ENCODE results near the gene ZNF462. TPM values are rescaled to one million over a fixed set of nuclear protein-coding genes. Genes with fewer than 3 reads are reported as not detected.

The ZNF462 gene
- total RNA-seq, 1 experiment from 2014 or later = 164 TPM

- H3K36me3 Mint-ChIP-seq (ENCODE audit: insufficient read depth in 1 of 3, low read depth in 3 of 3) = peaks cover 2 to 5% (median 4%) of the 10 kb centered on the region in 3 experiments; a peak in 5 of 7 replicates
- H3K27me3 ChIP-seq (ENCODE audit: insufficient read depth, low read length) = no peaks in the 10 kb centered on the region
- H2BK5ac ChIP-seq (ENCODE audit: insufficient read length, low read length) = no peak overlapping the region
- no peaks in the 10 kb centered on the region for H3K23me2 ChIP-seq (ENCODE audit: insufficient read length, low read depth, low read length, poor library complexity, severe bottlenecking)
- no peaks in the 10 kb centered on the region for H3K4me1 ChIP-seq (ENCODE audit: insufficient read depth, low read length)
- no CpG with 5 or more reads among the region's 5 CpGs for WGBS (ENCODE audit: extremely low coverage, insufficient read length, low lambda C conversion rate)
- no peak overlapping the region for H3K23ac ChIP-seq (ENCODE audit: insufficient read length, low read depth, low read length)
- H4K20me1 ChIP-seq (ENCODE audit: control insufficient read depth, insufficient read depth, insufficient read length) = no peaks in the 10 kb centered on the region
- no peak overlapping the region for H2AFZ ChIP-seq (ENCODE audit: low read length)
- H3K56ac ChIP-seq (ENCODE audit: insufficient read length, low read depth, low read length) = no peak overlapping the region
- TF ChIP-seq CTCF (conservative IDR thresholded peaks at IDR 0.05) = no peak
- H3K18ac ChIP-seq (ENCODE audit: insufficient read length, low read depth, low read length) = no peak overlapping the region
- no peak overlapping the region for H2BK12ac ChIP-seq (ENCODE audit: insufficient read length, low read depth, low read length)
- peaks cover 4% of the 10 kb centered on the region for H3K9me3 ChIP-seq (ENCODE audit: control insufficient read depth, low read depth, low read length)
- H3K4ac ChIP-seq (ENCODE audit: low read depth, low read length) = no peak overlapping the region
- no peak overlapping the region for H4K91ac ChIP-seq (ENCODE audit: insufficient read length, low read depth, low read length)
- peaks cover 2% of the 10 kb centered on the region for H3K27me3 Mint-ChIP-seq (ENCODE audit: low read depth)
- H3K9me3 Mint-ChIP-seq = peaks cover 7 to 10% of the 10 kb centered on the region in 2 experiments
- no peak overlapping the region for H2BK120ac ChIP-seq (ENCODE audit: low read depth, low read length, poor library complexity, severe bottlenecking)
- H3K79me1 ChIP-seq (ENCODE audit: insufficient read depth, low read depth, low read length, poor library complexity, severe bottlenecking) = no peaks in the 10 kb centered on the region
- H3K79me2 ChIP-seq (ENCODE audit: insufficient read depth, low read length) = no peaks in the 10 kb centered on the region; the same call in 1 of the 2 replicates
- H3K14ac ChIP-seq (ENCODE audit: insufficient read depth, low read length) = no peak overlapping the region
- H3K27ac Mint-ChIP-seq = peak overlapping the region in 1 of 3 experiments; percentile 62; a peak in 1 of 7 replicates
- H4K8ac ChIP-seq (replicated peaks; ENCODE audit: insufficient read length, low read depth, low read length) = no peak overlapping the region
- no peak overlapping the region for H3K27ac ChIP-seq (ENCODE audit: insufficient read length, low read depth, low read length)
- H2BK15ac ChIP-seq (ENCODE audit: low read depth, low read length) = no peak overlapping the region
- H3T11ph ChIP-seq (ENCODE audit: low read length) = no peak overlapping the region
- H3K4me2 ChIP-seq (ENCODE audit: insufficient read depth, insufficient read length, low read length) = no peak overlapping the region
- H3K9ac ChIP-seq (ENCODE audit: extremely low read depth, insufficient read length, low read length) = no peak overlapping the region
- H3K4me1 Mint-ChIP-seq = peaks cover 14 to 16% of the 10 kb centered on the region in 2 experiments
- DNase-seq = no peak
- H2AK5ac ChIP-seq (ENCODE audit: insufficient read length, low read length) = no peak overlapping the region
- no peak overlapping the region for H4K5ac ChIP-seq (ENCODE audit: insufficient read length, low read depth, low read length)
- no peak overlapping the region for H3K4me3 Mint-ChIP-seq
- H2BK20ac ChIP-seq (ENCODE audit: low read depth, low read length, poor library complexity, severe bottlenecking) = no peak overlapping the region
Observed at GRCh38 chr9:107018861-107019545, 156.0 kb downstream of the ZNF462 start.
